ENCODE data around the gene SPAG8.

Gene SPAG8

GRCh38 chr9:35812025-35812602 is at the start of gene SPAG8:
SPAG8 (minus strand) TSS chr9:35812262; CDS start chr9:35812147, 115 bp downstream.
- peaks cover 13% of the 10 kb centered on the region; the same call in 1 of the 2 replicates for H3K36me3 ChIP-seq (ENCODE audit: insufficient read depth, low read length)
- peaks cover 12% of the 10 kb centered on the region for H3K79me2 ChIP-seq (ENCODE audit: insufficient read depth, low read length)
- peak; percentile 75 for ATAC-seq (ENCODE audit: insufficient read depth, low read depth)
- TF ChIP-seq CTCF (IDR thresholded peaks at IDR 0.05; ENCODE audit: borderline replicate concordance, extremely low read depth, low read length, poor library complexity, severe bottlenecking): no peak
- no peak for TF ChIP-seq EZH2 (IDR thresholded peaks at IDR 0.05; ENCODE audit: borderline replicate concordance, low read depth, low read length, severe bottlenecking)
- H3K27ac ChIP-seq (ENCODE audit: low read length): peak within 1 kb of the TSS; percentile 85
- H3K4me2 ChIP-seq (ENCODE audit: insufficient read depth, low read length): peak within 1 kb of the TSS; percentile 92
- H3K9ac ChIP-seq (ENCODE audit: low read depth, low read length): peak within 1 kb of the TSS; percentile 54
- H4K20me1 ChIP-seq (ENCODE audit: insufficient read depth, low read length): no peaks in the 10 kb centered on the region
- H3K9me3 ChIP-seq (ENCODE audit: insufficient read depth, low read length, severe bottlenecking): no peaks in the 10 kb centered on the region
- H3K27me3 ChIP-seq (ENCODE audit: insufficient read depth, low read length, poor library complexity): no peaks in the 10 kb centered on the region
- peak within 1 kb of the TSS; percentile 81 for H2AFZ ChIP-seq (ENCODE audit: low read depth, low read length)
- peaks cover 44% of the 10 kb centered on the region for H3K4me1 ChIP-seq (ENCODE audit: insufficient read depth, low read length)
- peak within 1 kb of the TSS; percentile 2 to 84; a peak in 3 of 4 replicates for H3K4me3 ChIP-seq (ENCODE audit: low read depth in 1 of 2, low read length in 2 of 2)
- DNase-seq: peak; percentile 98

GRCh38 chr9:35861161-35861897 is 49.3 kb upstream of the SPAG8 start:
- no peak for DNase-seq
- Histone ChIP-seq H3K27ac (ENCODE audit: low read length) (no peak overlapping the region), H2AFZ (ENCODE audit: low read depth, low read length) (no peak overlapping the region), H3K9ac (ENCODE audit: low read depth, low read length) (no peak overlapping the region), H3K4me1 (ENCODE audit: insufficient read depth, low read length) (no peaks in the 10 kb centered on the region), H3K9me3 (ENCODE audit: insufficient read depth, low read length, severe bottlenecking) (no peaks in the 10 kb centered on the region), H3K4me3 (ENCODE audit: low read depth in 1 of 2, low read length in 2 of 2) (no peak overlapping the region), H3K79me2 (ENCODE audit: insufficient read depth, low read length) (no peaks in the 10 kb centered on the region), H3K27me3 (ENCODE audit: insufficient read depth, low read length, poor library complexity) (no peaks in the 10 kb centered on the region), H3K36me3 (ENCODE audit: insufficient read depth, low read length) (no peaks in the 10 kb centered on the region), H4K20me1 (ENCODE audit: insufficient read depth, low read length) (no peaks in the 10 kb centered on the region), H3K4me2 (ENCODE audit: insufficient read depth, low read length) (no peak overlapping the region)
- TF ChIP-seq CTCF (IDR thresholded peaks at IDR 0.05; ENCODE audit: borderline replicate concordance, extremely low read depth, low read length, poor library complexity, severe bottlenecking) (no peak), EZH2 (IDR thresholded peaks at IDR 0.05; ENCODE audit: borderline replicate concordance, low read depth, low read length, severe bottlenecking) (no peak)
- ATAC-seq (ENCODE audit: insufficient read depth, low read depth): no peak

- H3K9me3 ChIP-seq (ENCODE audit: insufficient read depth, low read length, severe bottlenecking): no peaks in the 10 kb centered on the region
- no peak overlapping the region for H3K4me2 ChIP-seq (ENCODE audit: insufficient read depth, low read length)
- DNase-seq (no peak), ATAC-seq (ENCODE audit: insufficient read depth, low read depth) (no peak)
- TF ChIP-seq CTCF (IDR thresholded peaks at IDR 0.05; ENCODE audit: borderline replicate concordance, extremely low read depth, low read length, poor library complexity, severe bottlenecking) (no peak), EZH2 (IDR thresholded peaks at IDR 0.05; ENCODE audit: borderline replicate concordance, low read depth, low read length, severe bottlenecking) (no peak)
- no peak overlapping the region for H3K27ac ChIP-seq (ENCODE audit: low read length)
- H3K79me2 ChIP-seq (ENCODE audit: insufficient read depth, low read length): no peaks in the 10 kb centered on the region
- H3K9ac ChIP-seq (ENCODE audit: low read depth, low read length): no peak overlapping the region
- no peaks in the 10 kb centered on the region for H3K27me3 ChIP-seq (ENCODE audit: insufficient read depth, low read length, poor library complexity)
- H3K36me3 ChIP-seq (ENCODE audit: insufficient read depth, low read length): no peaks in the 10 kb centered on the region
- no peak overlapping the region for H2AFZ ChIP-seq (ENCODE audit: low read depth, low read length)
- H3K4me3 ChIP-seq (ENCODE audit: low read depth in 1 of 2, low read length in 2 of 2): no peak overlapping the region
- H4K20me1 ChIP-seq (ENCODE audit: insufficient read depth, low read length): no peaks in the 10 kb centered on the region
- no peaks in the 10 kb centered on the region for H3K4me1 ChIP-seq (ENCODE audit: insufficient read depth, low read length)
These were observed 47.9 kb upstream of the SPAG8 start for GRCh38 chr9:35859990-35860339.

All from DND-41 (cell line).